Stimulated activated CD4-positive, alpha-beta T cell treated with anti-CD3 and anti-CD28 coated beads, Interleukin-1b, Interleukin-23, amount 100 ng/mL, for 1 hour (primary cell): Measurements from ENCODE around the gene PKIG.

Experiments
- DNase-seq, 2 donors: peaks; one replicate each; pipeline ENCODE4 v3.0.0-alpha.2; 2020; ENCODE audit warnings: low read depth in 2 of 2

The PKIG gene

GRCh38 chr20:44619294-44619693 is 36.9 kb downstream of the PKIG start:
- DNase-seq: no peak

- no peak for DNase-seq
These were observed 37.7 kb downstream of the PKIG start for GRCh38 chr20:44620030-44620429.

- DNase-seq: no peak
These were observed 38.9 kb downstream of the PKIG start for GRCh38 chr20:44621325-44621724.

GRCh38 chr20:44621939-44622338 is 39.6 kb downstream of the PKIG start:
- no peak for DNase-seq

GRCh38 chr20:44622501-44623270 is 40.3 kb downstream of the PKIG start:
- no peak for DNase-seq

- no peak for DNase-seq
These were observed 41.8 kb downstream of the PKIG start for GRCh38 chr20:44624152-44624551.

- no peak for DNase-seq
These were observed 42.4 kb downstream of the PKIG start for GRCh38 chr20:44624743-44625271.

- DNase-seq: no peak
These were observed 43.0 kb downstream of the PKIG start for GRCh38 chr20:44625361-44625760.

GRCh38 chr20:44626278-44626677 is 43.9 kb downstream of the PKIG start:
- no peak for DNase-seq

- no peak for DNase-seq
These were observed 45.1 kb downstream of the PKIG start for GRCh38 chr20:44627364-44628010.

- DNase-seq: no peak
These were observed 46.6 kb downstream of the PKIG start for GRCh38 chr20:44629017-44629385.

- DNase-seq: no peak
These were observed 47.2 kb downstream of the PKIG start for GRCh38 chr20:44629542-44629941.

- no peak for DNase-seq
These were observed 47.9 kb downstream of the PKIG start for GRCh38 chr20:44630297-44630696.

- no peak for DNase-seq
These were observed 49.8 kb downstream of the PKIG start for GRCh38 chr20:44632103-44632752.

GRCh38 chr20:44633187-44633810 is 50.9 kb downstream of the PKIG start:
- DNase-seq: no peak

GRCh38 chr20:44633872-44634600 is 51.7 kb downstream of the PKIG start:
- DNase-seq: no peak

- DNase-seq: no peak
These were observed 53.5 kb downstream of the PKIG start for GRCh38 chr20:44635877-44636276.

GRCh38 chr20:44637042-44637441 is 54.7 kb downstream of the PKIG start:
- DNase-seq: no peak

GRCh38 chr20:44637522-44638372 is 55.4 kb downstream of the PKIG start:
- DNase-seq: no peak

- DNase-seq: no peak
These were observed 58.1 kb downstream of the PKIG start for GRCh38 chr20:44640522-44640921.

- no peak for DNase-seq
These were observed 58.9 kb downstream of the PKIG start for GRCh38 chr20:44641325-44641724.
